K562 (cell line): ENCODE results near the gene LRRC47. TPM values are rescaled to one million over a fixed set of nuclear protein-coding genes. Genes with fewer than 3 reads are reported as not detected.

ENCODE experiments used
- BRD4 ChIP-seq: fragments of 200-600 bp; sonication (generic); IDR thresholded peaks from 2 replicates; pipeline ENCODE4 v1.6.1; 2017; ENCODE audit warnings: inconsistent platforms
- CBX1 ChIP-seq: sonication (generic); IDR thresholded peaks from 2 replicates; pipeline ENCODE4 v1.6.1; 2016; ENCODE audit warnings: antibody characterized with exemption, low read depth, mild to moderate bottlenecking
- NONO ChIP-seq, 2 experiments: fragments of 200-400 bp in 1 of 2; fragments of 450-650 bp in 1 of 2; formaldehyde crosslinking in 1 of 2; IDR thresholded peaks; 2 replicates each; pipeline ENCODE4 v1.6.1; 2017; ENCODE audit warnings: low read depth in 2 of 2, mild to moderate bottlenecking in 2 of 2, moderate library complexity in 2 of 2, low read length in 1 of 2
- POLR2A ChIP-seq: fragments of 450-650 bp; conservative IDR thresholded peaks from 2 replicates; pipeline ENCODE4 v1.6.1; 2016
- RUNX1 ChIP-seq: sonication (generic); IDR thresholded peaks from 2 replicates; pipeline ENCODE4 v1.6.1; 2016; ENCODE audit warnings: antibody characterized with exemption, low read depth
- SIN3A ChIP-seq, 2 experiments: fragments of 150-350 bp in 1 of 2; IDR thresholded peaks; 2 replicates each; pipeline ENCODE4 v1.6.1; 2011 to 2016; ENCODE audit warnings: borderline replicate concordance in 2 of 2, low read depth in 2 of 2, low read length in 2 of 2, mild to moderate bottlenecking in 2 of 2, moderate library complexity in 2 of 2; ENCODE audit not compliant: control insufficient read depth in 1 of 2
- ZBTB17 ChIP-seq: fragments of 450-650 bp; formaldehyde crosslinking; IDR thresholded peaks from 2 replicates; pipeline ENCODE4 v1.4.0; 2020; ENCODE audit warnings: mild to moderate bottlenecking
- ZNF3 ChIP-seq: fragments of 250-450 bp; sonication (Bioruptor Pico); IDR thresholded peaks from 2 replicates; pipeline ENCODE4 v1.5.0; 2021; ENCODE audit warnings: mild to moderate bottlenecking, moderate library complexity
- polyA plus RNA-seq, 8 experiments: library from polyadenylated mRNA; depleted of rRNA in 4 of 8; stranded (reverse) in 5 of 8; unstranded in 3 of 8; fragments of >200 nt; fragmentation: Nextera tagmentation in 2 of 8; fragmentation: Illumina TruSeq in 1 of 8; extraction: Ambion mirVana in 2 of 8; extraction: Trizol in 1 of 8; gene quantifications; 2 replicates each; pipeline versions ENCODE4 v1.2.1 to v1.2.3, GENCODE V29; 2011 to 2014; ENCODE audit warnings: inconsistent platforms in 1 of 8, missing spikeins in 1 of 8
- total RNA-seq, 7 experiments: library from RNA; depleted of rRNA in 6 of 7; stranded (reverse); fragments of >200 nt in 6 of 7; fragmentation: Illumina TruSeq in 2 of 7; extraction: Trizol in 2 of 7; gene quantifications; 2 replicates each; pipeline versions ENCODE4 v1.2.1 to v1.2.3, GENCODE V29; 2011 to 2021; ENCODE audit warnings: low replicate concordance in 1 of 7
- TF ChIP-seq, protein P1 (sequence below): sonication (generic); formaldehyde crosslinking; IDR thresholded peaks from 2 replicates; pipeline ENCODE4 v1.8.0; 2023; ENCODE audit warnings: mild to moderate bottlenecking, missing genetic modification reagents
- TF ChIP-seq, protein P2 (sequence below): fragments of 250-450 bp; sonication (Bioruptor Pico); IDR thresholded peaks from 2 replicates; pipeline ENCODE4 v1.9.0; 2021; ENCODE audit warnings: mild to moderate bottlenecking
- TF ChIP-seq, protein P3 (sequence below), 2 experiments: IDR thresholded peaks; 2 replicates each; pipeline ENCODE4 v1.6.1; 2012; ENCODE audit warnings: improper control_type of control experiment in 2 of 2, low read depth in 2 of 2, low read length in 2 of 2, borderline replicate concordance in 1 of 2
- TF ChIP-seq, protein P4 (sequence below): fragments of 450-650 bp; IDR thresholded peaks from 2 replicates; pipeline ENCODE4 v1.6.1; 2016
- TF ChIP-seq, protein P5 (sequence below): fragments of 450-650 bp; IDR thresholded peaks from 2 replicates; pipeline ENCODE4 v1.6.1; 2016; ENCODE audit warnings: mild to moderate bottlenecking
- TF ChIP-seq, protein P6 (sequence below): fragments of 200-800 bp; sonication (Bioruptor generic); IDR thresholded peaks from 2 replicates; pipeline ENCODE4 v1.6.1; 2017; ENCODE audit warnings: missing genetic modification characterization, missing compliant biosample characterization

LRRC47 gene
- total and polyA plus RNA-seq, 9 of the 15 experiments (the other 6 are each of a cell fraction or from before 2014, with no cell fraction given), result 4.6 to 68.0 (median 35.9) TPM

DNA sequence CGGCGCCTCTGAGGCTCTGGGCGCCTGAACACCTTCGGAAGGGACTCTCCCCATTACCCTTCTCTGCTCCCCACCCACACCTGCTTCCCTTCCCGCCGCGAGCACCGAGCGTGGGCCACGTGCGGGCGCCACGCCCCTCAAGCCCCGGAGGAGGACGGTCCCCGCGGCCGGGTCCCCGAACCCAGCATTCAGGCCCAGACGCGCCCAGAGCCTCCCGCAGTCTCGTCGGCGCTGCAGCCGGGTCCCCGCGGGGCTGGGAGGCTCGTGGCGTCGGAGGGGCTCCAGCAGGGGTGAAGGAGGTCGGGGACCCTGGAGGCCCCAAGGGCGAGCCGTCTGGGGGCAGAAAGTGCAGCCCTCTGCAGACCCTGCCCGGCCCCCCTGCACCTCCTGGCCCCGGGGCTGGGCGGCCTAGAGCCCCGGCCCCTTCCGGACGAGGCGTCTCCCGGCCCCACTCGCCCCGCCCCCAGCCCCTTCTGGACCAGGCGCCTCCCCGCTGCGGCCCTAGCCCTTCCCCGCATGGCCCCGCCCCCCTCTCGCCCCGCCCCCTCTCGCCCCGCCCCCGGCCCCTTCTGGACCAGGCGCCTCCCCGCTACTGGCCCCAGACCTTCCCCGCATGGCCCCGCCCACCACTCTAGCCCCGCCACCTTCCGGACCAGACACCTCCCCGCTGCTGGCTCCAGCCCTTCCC lies 24.1 kb downstream of the LRRC47 start (continued):
- TF ChIP-seq, protein P1, sequence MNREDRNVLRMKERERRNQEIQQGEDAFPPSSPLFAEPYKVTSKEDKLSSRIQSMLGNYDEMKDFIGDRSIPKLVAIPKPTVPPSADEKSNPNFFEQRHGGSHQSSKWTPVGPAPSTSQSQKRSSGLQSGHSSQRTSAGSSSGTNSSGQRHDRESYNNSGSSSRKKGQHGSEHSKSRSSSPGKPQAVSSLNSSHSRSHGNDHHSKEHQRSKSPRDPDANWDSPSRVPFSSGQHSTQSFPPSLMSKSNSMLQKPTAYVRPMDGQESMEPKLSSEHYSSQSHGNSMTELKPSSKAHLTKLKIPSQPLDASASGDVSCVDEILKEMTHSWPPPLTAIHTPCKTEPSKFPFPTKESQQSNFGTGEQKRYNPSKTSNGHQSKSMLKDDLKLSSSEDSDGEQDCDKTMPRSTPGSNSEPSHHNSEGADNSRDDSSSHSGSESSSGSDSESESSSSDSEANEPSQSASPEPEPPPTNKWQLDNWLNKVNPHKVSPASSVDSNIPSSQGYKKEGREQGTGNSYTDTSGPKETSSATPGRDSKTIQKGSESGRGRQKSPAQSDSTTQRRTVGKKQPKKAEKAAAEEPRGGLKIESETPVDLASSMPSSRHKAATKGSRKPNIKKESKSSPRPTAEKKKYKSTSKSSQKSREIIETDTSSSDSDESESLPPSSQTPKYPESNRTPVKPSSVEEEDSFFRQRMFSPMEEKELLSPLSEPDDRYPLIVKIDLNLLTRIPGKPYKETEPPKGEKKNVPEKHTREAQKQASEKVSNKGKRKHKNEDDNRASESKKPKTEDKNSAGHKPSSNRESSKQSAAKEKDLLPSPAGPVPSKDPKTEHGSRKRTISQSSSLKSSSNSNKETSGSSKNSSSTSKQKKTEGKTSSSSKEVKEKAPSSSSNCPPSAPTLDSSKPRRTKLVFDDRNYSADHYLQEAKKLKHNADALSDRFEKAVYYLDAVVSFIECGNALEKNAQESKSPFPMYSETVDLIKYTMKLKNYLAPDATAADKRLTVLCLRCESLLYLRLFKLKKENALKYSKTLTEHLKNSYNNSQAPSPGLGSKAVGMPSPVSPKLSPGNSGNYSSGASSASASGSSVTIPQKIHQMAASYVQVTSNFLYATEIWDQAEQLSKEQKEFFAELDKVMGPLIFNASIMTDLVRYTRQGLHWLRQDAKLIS, result peak; percentile 75; the same call in 1 of the 2 replicates
- TF ChIP-seq ZBTB17, result 0 out of 2 replicates have a peak, but pooled peaks have one; percentile 27
- TF ChIP-seq, protein P2, sequence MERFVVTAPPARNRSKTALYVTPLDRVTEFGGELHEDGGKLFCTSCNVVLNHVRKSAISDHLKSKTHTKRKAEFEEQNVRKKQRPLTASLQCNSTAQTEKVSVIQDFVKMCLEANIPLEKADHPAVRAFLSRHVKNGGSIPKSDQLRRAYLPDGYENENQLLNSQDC, result peak; percentile 66; the same call in 1 of the 2 replicates
- TF ChIP-seq, protein P3, sequence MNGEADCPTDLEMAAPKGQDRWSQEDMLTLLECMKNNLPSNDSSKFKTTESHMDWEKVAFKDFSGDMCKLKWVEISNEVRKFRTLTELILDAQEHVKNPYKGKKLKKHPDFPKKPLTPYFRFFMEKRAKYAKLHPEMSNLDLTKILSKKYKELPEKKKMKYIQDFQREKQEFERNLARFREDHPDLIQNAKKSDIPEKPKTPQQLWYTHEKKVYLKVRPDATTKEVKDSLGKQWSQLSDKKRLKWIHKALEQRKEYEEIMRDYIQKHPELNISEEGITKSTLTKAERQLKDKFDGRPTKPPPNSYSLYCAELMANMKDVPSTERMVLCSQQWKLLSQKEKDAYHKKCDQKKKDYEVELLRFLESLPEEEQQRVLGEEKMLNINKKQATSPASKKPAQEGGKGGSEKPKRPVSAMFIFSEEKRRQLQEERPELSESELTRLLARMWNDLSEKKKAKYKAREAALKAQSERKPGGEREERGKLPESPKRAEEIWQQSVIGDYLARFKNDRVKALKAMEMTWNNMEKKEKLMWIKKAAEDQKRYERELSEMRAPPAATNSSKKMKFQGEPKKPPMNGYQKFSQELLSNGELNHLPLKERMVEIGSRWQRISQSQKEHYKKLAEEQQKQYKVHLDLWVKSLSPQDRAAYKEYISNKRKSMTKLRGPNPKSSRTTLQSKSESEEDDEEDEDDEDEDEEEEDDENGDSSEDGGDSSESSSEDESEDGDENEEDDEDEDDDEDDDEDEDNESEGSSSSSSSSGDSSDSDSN (IDR thresholded peaks at IDR 0.05; ENCODE audit: borderline replicate concordance in 1 of 2, low read depth in 2 of 2, low read length in 2 of 2), result 0 out of 4 replicates have a peak, but pooled peaks have one; percentile 53 to 75
- TF ChIP-seq ZNF3 (CRISPR knock-in tag), result no peak
- TF ChIP-seq, protein P4, sequence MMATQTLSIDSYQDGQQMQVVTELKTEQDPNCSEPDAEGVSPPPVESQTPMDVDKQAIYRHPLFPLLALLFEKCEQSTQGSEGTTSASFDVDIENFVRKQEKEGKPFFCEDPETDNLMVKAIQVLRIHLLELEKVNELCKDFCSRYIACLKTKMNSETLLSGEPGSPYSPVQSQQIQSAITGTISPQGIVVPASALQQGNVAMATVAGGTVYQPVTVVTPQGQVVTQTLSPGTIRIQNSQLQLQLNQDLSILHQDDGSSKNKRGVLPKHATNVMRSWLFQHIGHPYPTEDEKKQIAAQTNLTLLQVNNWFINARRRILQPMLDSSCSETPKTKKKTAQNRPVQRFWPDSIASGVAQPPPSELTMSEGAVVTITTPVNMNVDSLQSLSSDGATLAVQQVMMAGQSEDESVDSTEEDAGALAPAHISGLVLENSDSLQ, result no peak
- peak; percentile 23; the same call in 1 of the 2 replicates for TF ChIP-seq CBX1
- TF ChIP-seq BRD4, result no peak
- TF ChIP-seq POLR2A, result peak; percentile 75
- peak; percentile 92 to 94; a peak in 3 of 4 replicates for TF ChIP-seq SIN3A (IDR thresholded peaks at IDR 0.05; ENCODE audit: borderline replicate concordance in 2 of 2, control insufficient read depth in 1 of 2, low read depth in 2 of 2, low read length in 2 of 2)
- no peak for TF ChIP-seq RUNX1
- TF ChIP-seq, protein P5, sequence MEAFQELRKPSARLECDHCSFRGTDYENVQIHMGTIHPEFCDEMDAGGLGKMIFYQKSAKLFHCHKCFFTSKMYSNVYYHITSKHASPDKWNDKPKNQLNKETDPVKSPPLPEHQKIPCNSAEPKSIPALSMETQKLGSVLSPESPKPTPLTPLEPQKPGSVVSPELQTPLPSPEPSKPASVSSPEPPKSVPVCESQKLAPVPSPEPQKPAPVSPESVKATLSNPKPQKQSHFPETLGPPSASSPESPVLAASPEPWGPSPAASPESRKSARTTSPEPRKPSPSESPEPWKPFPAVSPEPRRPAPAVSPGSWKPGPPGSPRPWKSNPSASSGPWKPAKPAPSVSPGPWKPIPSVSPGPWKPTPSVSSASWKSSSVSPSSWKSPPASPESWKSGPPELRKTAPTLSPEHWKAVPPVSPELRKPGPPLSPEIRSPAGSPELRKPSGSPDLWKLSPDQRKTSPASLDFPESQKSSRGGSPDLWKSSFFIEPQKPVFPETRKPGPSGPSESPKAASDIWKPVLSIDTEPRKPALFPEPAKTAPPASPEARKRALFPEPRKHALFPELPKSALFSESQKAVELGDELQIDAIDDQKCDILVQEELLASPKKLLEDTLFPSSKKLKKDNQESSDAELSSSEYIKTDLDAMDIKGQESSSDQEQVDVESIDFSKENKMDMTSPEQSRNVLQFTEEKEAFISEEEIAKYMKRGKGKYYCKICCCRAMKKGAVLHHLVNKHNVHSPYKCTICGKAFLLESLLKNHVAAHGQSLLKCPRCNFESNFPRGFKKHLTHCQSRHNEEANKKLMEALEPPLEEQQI, result no peak
- TF ChIP-seq NONO (IDR thresholded peaks at IDR 0.05; ENCODE audit: low read depth in 2 of 2, low read length in 1 of 2), result 0 out of 4 replicates have a peak, but pooled peaks of 1 of the 2 experiments have one; percentile 38
- TF ChIP-seq, protein P6, sequence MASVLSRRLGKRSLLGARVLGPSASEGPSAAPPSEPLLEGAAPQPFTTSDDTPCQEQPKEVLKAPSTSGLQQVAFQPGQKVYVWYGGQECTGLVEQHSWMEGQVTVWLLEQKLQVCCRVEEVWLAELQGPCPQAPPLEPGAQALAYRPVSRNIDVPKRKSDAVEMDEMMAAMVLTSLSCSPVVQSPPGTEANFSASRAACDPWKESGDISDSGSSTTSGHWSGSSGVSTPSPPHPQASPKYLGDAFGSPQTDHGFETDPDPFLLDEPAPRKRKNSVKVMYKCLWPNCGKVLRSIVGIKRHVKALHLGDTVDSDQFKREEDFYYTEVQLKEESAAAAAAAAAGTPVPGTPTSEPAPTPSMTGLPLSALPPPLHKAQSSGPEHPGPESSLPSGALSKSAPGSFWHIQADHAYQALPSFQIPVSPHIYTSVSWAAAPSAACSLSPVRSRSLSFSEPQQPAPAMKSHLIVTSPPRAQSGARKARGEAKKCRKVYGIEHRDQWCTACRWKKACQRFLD, result peak; percentile 36; the same call in 1 of the 2 replicates
